ENCODE measurements around the gene SRSF4. TPM values are rescaled to one million over a fixed set of nuclear protein-coding genes. Genes with fewer than 3 reads are reported as not detected.

SRSF4 gene
- total and polyA plus RNA-seq, 2 of the 8 experiments (the other 6 are each of a cell fraction or from before 2014, with no cell fraction given): 34.9 to 86.5 TPM

DNA sequence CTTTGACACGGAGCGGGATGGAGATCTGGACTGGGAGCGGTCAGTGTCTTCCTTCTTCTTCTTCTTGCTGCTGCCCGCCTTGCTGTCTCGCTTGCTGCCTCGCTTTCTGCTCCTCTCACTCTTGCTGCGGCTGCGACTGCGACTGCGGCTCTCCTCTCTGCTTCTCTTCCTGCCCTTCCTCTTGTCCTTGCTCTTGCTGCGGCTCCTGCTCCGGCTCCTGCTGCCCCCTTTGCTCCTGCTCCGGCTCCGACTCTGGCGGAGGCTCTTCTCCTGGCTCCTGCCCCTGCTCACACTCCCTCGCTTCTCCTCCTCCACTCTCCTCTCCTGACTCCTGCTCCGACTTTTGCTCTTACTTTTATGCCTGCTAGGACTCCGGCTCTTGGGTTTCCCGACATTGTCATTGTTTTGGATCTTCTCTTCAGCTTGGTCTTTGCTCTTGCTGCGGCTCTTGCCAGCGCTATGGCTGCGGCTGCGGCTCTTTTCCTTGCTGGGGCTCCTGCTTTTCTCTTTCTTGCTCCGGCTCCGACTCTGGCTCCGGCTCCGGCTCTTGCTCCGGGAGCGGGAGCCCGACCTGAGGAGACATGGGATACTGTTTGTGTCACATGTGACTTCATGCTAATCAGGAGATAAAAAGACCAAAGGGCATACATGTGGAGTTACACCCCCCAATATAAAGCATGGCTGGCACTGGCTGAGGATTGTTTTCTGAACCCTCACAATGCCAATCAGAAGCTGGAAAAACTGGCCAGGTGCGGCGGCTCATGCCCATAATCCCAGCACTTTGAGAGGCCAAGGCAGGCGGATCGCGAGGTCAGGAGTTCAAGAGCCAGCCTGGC is 32.8 kb downstream of the SRSF4 start (continued):
- TF ChIP-seq JUN (IDR thresholded peaks at IDR 0.05; ENCODE audit: low read depth, low read length) (no peak), PHF8 (conservative IDR thresholded peaks at IDR 0.05; ENCODE audit: low read depth, low read length) (no peak)

Data from H1 (cell line).